Measurements from ENCODE around the gene FAM168A.

The FAM168A gene

DNA sequence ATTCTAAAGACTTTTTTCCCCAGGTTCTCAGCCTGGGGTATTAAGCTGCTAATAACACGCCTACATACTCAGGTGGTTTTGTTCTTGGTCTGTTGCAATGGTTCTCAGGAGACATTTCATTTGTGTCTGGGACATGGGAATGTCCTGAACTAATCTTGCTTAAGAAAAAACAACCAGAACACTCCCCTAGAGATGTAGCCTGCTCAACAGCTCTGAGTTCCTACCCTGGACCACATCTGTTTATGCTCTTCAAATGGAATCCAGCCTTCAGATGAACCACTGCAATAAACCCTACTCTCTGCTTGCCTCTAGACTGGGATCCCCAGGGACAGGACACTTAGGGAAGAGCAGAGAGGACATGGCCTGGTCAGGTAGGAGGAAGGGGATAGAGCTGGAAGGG, 191.8 kb downstream of the FAM168A start (continued):
- no peak for TF ChIP-seq TSHZ2 (CRISPR knock-in tag; IDR thresholded peaks at IDR 0.05)
- TF ChIP-seq PPARA (CRISPR knock-in tag; IDR thresholded peaks at IDR 0.05; ENCODE audit: borderline replicate concordance): no peak
- TF ChIP-seq ZNF565 (CRISPR knock-in tag; conservative IDR thresholded peaks at IDR 0.05; ENCODE audit: low read depth): no peak
- TF ChIP-seq ZFP3 (CRISPR knock-in tag; IDR thresholded peaks at IDR 0.05): no peak
- no peak for TF ChIP-seq ARNTL (CRISPR knock-in tag; IDR thresholded peaks at IDR 0.05; ENCODE audit: borderline replicate concordance, low read depth)
- no peak for TF ChIP-seq ZNF8 (CRISPR knock-in tag; IDR thresholded peaks at IDR 0.05)

DNA sequence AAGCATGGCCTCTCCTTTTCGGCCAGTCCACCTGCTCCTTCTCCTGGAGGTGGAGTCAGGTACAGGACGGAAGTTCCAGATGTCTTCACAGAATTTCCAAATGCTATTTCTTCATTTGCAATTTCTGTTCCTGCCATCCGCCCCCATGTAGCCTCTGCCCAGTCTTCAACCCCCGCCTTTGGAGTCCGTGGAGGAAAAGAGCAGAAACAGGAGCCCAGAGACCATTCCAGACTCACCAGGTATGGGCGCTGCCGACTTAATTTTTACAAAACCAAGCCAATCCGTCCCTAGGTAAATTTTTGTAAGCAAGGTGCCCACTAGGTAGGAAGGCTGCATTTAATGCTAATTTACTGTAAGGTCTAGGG, 192.8 kb downstream of the FAM168A start:
- no peak for ATAC-seq
- TF ChIP-seq ISL1 (CRISPR knock-in tag; IDR thresholded peaks at IDR 0.05) (no peak), ZFP3 (CRISPR knock-in tag; IDR thresholded peaks at IDR 0.05) (no peak), ARNTL (CRISPR knock-in tag; IDR thresholded peaks at IDR 0.05; ENCODE audit: borderline replicate concordance, low read depth) (no peak), CSDC2 (CRISPR knock-in tag; IDR thresholded peaks at IDR 0.05) (no peak), TCF4 (CRISPR knock-in tag; IDR thresholded peaks at IDR 0.05; ENCODE audit: borderline replicate concordance) (no peak), ZNF70 (CRISPR knock-in tag; IDR thresholded peaks at IDR 0.05) (no peak), ESRRG (CRISPR knock-in tag; IDR thresholded peaks at IDR 0.05) (no peak), TSHZ2 (CRISPR knock-in tag; IDR thresholded peaks at IDR 0.05) (no peak), PPARA (CRISPR knock-in tag; IDR thresholded peaks at IDR 0.05; ENCODE audit: borderline replicate concordance) (no peak), TOX (CRISPR knock-in tag; IDR thresholded peaks at IDR 0.05; ENCODE audit: borderline replicate concordance) (no peak), CREB5 (CRISPR knock-in tag; IDR thresholded peaks at IDR 0.05; ENCODE audit: low read depth) (no peak), SNAI2 (CRISPR knock-in tag; IDR thresholded peaks at IDR 0.05) (no peak), ZNF8 (CRISPR knock-in tag; IDR thresholded peaks at IDR 0.05) (no peak), BACH2 (CRISPR knock-in tag; IDR thresholded peaks at IDR 0.05; ENCODE audit: borderline replicate concordance) (no peak), OSR1 (CRISPR knock-in tag; IDR thresholded peaks at IDR 0.05) (no peak)
- TF ChIP-seq, protein P1, sequence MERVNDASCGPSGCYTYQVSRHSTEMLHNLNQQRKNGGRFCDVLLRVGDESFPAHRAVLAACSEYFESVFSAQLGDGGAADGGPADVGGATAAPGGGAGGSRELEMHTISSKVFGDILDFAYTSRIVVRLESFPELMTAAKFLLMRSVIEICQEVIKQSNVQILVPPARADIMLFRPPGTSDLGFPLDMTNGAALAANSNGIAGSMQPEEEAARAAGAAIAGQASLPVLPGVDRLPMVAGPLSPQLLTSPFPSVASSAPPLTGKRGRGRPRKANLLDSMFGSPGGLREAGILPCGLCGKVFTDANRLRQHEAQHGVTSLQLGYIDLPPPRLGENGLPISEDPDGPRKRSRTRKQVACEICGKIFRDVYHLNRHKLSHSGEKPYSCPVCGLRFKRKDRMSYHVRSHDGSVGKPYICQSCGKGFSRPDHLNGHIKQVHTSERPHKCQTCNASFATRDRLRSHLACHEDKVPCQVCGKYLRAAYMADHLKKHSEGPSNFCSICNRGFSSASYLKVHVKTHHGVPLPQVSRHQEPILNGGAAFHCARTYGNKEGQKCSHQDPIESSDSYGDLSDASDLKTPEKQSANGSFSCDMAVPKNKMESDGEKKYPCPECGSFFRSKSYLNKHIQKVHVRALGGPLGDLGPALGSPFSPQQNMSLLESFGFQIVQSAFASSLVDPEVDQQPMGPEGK (CRISPR knock-in tag; IDR thresholded peaks at IDR 0.05; ENCODE audit: borderline replicate concordance): no peak

DNA sequence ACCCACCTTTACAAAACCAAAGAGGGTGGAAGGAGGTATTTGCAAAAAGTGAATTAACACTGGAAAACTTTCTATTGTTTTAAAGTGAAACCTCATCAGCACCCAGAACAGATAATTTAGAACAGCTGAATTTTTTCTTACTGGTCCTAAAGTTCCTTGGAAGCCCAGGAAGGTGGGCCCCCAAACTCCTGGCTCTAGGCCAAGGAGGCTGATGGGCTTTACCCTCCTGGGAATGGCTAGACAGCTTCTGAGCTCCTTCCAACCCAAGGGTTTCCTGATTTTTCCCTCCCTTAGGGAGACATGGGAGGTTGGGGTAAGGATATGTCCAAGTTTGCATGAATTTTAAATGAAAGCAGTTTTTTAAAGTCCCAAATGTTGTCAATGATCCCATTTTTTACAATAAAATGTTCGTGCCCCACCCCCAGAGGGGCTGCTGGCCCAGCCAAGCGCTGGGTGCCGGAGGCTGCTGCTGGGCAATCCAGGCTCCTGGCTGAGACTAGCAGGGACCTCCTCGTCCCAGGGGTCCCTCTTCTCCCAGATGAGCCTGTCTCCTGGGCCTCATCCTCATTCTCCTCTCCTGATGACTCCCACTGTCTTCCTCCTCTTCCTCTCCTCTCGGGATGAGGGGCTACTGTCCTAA, 193.3 kb downstream of the FAM168A start:
- no peak for ATAC-seq
- TF ChIP-seq, protein P2, sequence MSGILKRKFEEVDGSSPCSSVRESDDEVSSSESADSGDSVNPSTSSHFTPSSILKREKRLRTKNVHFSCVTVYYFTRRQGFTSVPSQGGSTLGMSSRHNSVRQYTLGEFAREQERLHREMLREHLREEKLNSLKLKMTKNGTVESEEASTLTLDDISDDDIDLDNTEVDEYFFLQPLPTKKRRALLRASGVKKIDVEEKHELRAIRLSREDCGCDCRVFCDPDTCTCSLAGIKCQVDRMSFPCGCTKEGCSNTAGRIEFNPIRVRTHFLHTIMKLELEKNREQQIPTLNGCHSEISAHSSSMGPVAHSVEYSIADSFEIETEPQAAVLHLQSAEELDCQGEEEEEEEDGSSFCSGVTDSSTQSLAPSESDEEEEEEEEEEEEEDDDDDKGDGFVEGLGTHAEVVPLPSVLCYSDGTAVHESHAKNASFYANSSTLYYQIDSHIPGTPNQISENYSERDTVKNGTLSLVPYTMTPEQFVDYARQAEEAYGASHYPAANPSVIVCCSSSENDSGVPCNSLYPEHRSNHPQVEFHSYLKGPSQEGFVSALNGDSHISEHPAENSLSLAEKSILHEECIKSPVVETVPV (CRISPR knock-in tag; IDR thresholded peaks at IDR 0.05): no peak
- TF ChIP-seq TOX (CRISPR knock-in tag; IDR thresholded peaks at IDR 0.05; ENCODE audit: borderline replicate concordance) (no peak), PPARA (CRISPR knock-in tag; IDR thresholded peaks at IDR 0.05; ENCODE audit: borderline replicate concordance) (no peak), GLIS3 (CRISPR knock-in tag; IDR thresholded peaks at IDR 0.05) (no peak), OSR1 (CRISPR knock-in tag; IDR thresholded peaks at IDR 0.05) (no peak), TCF4 (CRISPR knock-in tag; IDR thresholded peaks at IDR 0.05; ENCODE audit: borderline replicate concordance) (no peak), ZNF70 (CRISPR knock-in tag; IDR thresholded peaks at IDR 0.05) (no peak), CREB5 (CRISPR knock-in tag; IDR thresholded peaks at IDR 0.05; ENCODE audit: low read depth) (no peak), ZC3H10 (CRISPR knock-in tag; IDR thresholded peaks at IDR 0.05) (no peak)
- TF ChIP-seq, protein P3, sequence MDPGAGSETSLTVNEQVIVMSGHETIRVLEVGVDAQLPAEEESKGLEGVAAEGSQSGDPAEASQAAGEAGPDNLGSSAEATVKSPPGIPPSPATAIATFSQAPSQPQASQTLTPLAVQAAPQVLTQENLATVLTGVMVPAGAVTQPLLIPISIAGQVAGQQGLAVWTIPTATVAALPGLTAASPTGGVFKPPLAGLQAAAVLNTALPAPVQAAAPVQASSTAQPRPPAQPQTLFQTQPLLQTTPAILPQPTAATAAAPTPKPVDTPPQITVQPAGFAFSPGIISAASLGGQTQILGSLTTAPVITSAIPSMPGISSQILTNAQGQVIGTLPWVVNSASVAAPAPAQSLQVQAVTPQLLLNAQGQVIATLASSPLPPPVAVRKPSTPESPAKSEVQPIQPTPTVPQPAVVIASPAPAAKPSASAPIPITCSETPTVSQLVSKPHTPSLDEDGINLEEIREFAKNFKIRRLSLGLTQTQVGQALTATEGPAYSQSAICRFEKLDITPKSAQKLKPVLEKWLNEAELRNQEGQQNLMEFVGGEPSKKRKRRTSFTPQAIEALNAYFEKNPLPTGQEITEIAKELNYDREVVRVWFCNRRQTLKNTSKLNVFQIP (CRISPR knock-in tag; IDR thresholded peaks at IDR 0.05; ENCODE audit: borderline replicate concordance, low read depth): no peak
